HS-5 (cell line): ENCODE results near the gene AAR2.

ENCODE experiments used
- DNase-seq: peaks from one replicate; pipeline ENCODE4 v3.0.0-alpha.2; 2012; ENCODE audit warnings: low read depth

Gene AAR2

GRCh38 chr20:36260316-36260715 is 24.0 kb downstream of the AAR2 start:
- no peak for DNase-seq

GRCh38 chr20:36261389-36262105 is 25.3 kb downstream of the AAR2 start:
- DNase-seq, result no peak

- no peak for DNase-seq
Observed at GRCh38 chr20:36262440-36262839, 26.2 kb downstream of the AAR2 start.

GRCh38 chr20:36264426-36265246 is 28.4 kb downstream of the AAR2 start:
- no peak for DNase-seq

DNA sequence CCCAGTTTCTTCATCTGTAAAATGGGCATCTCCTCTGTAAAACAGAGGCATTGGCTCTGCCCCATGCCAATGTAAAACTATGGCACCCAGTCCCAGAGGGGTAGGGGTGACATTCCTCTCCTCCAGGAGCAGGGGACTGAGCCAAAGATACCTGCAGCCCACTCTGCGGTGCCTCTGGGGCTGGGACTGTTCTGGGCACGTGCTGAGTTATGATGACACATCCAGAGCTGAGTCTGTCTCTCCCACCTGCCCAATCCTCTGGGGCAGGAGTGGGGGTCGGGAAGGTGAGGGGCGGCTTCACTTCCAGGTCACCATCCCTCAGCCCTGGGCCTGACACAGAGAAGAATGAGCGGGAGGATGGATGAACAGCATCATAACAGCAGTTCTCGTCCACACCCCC is 29.9 kb downstream of the AAR2 start:
- DNase-seq, result no peak

DNA sequence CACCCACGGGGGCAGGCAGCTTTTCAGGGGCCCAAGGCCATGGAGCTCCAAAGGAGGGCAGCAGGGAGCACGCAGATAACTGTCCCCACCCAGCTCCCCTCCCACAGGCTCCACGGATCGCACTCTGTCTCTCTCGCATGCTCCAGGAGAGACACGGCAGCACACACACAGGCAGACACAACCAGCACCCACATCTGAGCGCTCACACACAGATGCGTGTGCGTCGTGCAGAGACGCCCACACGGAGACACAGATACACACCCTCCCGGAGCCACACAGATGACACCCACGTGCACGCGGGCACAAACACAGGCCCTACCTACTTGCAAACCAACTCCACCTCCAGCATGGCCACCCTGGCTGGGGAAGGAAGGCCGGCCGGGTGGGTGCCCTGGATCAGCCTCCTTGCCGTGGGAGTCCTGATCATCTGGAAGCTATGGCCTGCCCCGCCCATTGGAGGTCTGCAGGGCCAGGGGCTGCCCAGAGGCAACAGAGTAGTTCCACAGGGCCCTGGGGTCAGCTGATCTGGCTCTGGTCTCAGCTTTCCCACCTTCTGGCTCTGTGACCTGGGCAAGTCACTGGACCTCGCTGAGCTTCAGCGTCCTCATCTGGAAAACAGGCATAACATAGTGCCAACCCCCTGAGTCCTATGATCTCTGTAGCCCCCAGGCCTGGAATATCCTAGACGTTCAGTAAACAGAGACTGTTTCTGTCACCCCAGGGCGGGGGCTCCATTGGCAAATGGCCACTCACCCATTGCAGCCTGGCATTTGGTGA is 31.5 kb downstream of the AAR2 start:
- DNase-seq, result no peak

- DNase-seq, result no peak
Observed at GRCh38 chr20:36268440-36269342, 32.4 kb downstream of the AAR2 start.

- no peak for DNase-seq
Observed at GRCh38 chr20:36269507-36269906, 33.2 kb downstream of the AAR2 start.

- no peak for DNase-seq
Observed at GRCh38 chr20:36270744-36271638, 34.7 kb downstream of the AAR2 start.

GRCh38 chr20:36271639-36272546 is 35.6 kb downstream of the AAR2 start:
- no peak for DNase-seq

DNA sequence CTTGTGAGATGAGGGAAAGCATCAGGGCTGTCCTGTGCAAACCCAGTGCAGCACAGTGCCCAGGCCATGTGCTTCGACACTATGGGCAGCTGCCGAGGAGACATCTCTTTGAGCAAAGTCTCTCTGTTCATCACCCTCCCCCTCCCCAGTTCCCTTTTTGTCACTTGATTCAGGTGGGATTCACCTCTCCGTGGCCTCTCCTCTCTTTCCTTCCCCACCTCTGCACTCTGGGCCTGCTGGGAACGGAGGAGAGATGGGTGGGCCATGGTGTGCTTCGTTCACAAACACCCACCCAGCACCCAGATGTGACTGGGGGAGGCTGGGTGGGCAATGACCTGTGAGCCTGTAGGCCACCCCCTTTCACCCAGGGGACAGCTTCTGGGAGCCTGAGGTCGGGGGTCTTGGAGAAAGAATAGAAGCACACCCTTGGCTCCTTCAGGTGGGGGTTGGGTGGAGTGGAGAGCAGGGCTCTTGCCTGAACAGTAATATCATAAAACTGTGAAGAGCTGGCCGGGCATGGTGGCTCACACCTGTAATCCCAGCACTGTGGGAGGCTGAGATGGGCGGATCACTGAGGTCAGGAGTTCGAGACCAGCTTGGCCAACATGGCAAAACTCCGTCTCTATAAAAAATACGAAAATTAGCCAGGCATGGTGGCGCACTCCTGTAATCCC is 36.4 kb downstream of the AAR2 start:
- no peak for DNase-seq

DNA sequence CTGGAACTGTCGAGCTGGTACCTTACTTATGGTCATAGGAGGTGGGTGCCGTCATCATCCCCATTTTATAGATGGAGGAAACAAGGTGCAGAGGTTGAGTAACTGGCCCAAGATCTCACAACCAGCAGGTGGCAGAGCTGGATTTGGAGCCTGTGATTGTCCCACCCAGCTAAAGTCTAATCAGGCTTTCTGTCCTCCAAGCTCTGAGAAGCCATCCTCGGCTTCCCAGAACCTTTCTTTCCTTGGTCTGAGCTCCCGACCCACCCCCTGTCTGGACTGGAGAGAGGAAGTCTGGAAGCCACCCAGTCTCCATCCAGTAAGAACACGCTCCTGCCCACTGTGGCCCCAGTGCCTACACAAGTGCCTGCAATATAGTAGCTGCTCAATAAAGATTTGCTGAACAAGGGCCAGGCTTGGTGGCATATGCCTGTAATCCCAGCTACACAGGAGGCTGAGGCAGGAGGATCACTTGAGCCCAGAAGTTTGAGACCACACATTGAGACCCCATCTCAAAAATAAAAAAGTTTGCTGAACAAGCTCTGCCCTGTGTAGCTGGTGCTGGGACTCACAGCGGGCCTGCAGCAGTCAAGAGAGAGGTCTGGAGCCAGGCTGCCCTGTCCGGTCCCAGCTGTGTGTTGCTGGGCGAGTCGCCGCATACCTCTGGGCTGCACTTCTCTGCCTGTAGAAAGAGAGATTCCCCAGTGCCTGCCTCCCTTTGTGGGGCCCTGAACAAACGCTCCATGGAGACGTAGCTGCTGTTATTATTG is 37.3 kb downstream of the AAR2 start:
- peak; percentile 2 for DNase-seq

- DNase-seq, result no peak
Observed at GRCh38 chr20:36274181-36274841, 38.0 kb downstream of the AAR2 start.

- no peak for DNase-seq
Observed at GRCh38 chr20:36275011-36275410, 38.7 kb downstream of the AAR2 start.

- no peak for DNase-seq
Observed at GRCh38 chr20:36275441-36276189, 39.3 kb downstream of the AAR2 start.

GRCh38 chr20:36277546-36277945 is 41.3 kb downstream of the AAR2 start:
- no peak for DNase-seq

GRCh38 chr20:36279362-36279761 is 43.1 kb downstream of the AAR2 start:
- no peak for DNase-seq
